ENCODE results near the gene CARMIL1. TPM values are rescaled to one million over a fixed set of nuclear protein-coding genes. Genes with fewer than 3 reads are reported as not detected.

The CARMIL1 gene
- total and polyA plus RNA-seq, 10 donors: 3.7 to 34.8 (median 9.3) TPM

DNA sequence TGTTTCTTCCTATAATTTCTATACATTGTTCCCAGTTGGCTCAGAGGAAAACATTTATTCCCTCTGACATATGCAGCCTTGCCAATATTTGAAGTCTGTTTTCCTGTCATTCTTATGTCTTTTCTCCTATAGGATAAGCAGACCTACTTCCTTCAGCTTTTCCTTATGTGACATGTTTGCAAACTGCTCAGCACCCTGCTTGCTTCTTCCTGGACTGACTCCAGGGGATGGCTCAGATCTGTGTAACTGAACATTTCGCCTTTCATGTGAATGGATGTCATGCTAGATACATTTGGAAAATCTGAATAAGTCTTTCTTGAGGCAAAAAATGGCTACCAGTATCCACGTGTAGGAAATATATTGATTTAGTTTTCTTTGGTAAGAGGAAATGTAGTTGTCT lies 113.2 kb downstream of the CARMIL1 start:
- peaks cover 0 to 26% (median 7%) of the 10 kb centered on the region in 6 donors for H3K4me1 ChIP-seq
- WGBS, 5 donors: 81 to 90% (median 88%) methylated on average over 2 of the region's 2 CpGs
- H3K27ac ChIP-seq: no peak overlapping the region
- H3K36me3 ChIP-seq: no peaks in the 10 kb centered on the region
- H3K9me3 ChIP-seq: no peaks in the 10 kb centered on the region
- no peak overlapping the region for H3K4me3 ChIP-seq
- intact Hi-C loops (cut with DNase I; ENCODE audit: low total_unique reads): no loop called here
- TF ChIP-seq, protein P1, sequence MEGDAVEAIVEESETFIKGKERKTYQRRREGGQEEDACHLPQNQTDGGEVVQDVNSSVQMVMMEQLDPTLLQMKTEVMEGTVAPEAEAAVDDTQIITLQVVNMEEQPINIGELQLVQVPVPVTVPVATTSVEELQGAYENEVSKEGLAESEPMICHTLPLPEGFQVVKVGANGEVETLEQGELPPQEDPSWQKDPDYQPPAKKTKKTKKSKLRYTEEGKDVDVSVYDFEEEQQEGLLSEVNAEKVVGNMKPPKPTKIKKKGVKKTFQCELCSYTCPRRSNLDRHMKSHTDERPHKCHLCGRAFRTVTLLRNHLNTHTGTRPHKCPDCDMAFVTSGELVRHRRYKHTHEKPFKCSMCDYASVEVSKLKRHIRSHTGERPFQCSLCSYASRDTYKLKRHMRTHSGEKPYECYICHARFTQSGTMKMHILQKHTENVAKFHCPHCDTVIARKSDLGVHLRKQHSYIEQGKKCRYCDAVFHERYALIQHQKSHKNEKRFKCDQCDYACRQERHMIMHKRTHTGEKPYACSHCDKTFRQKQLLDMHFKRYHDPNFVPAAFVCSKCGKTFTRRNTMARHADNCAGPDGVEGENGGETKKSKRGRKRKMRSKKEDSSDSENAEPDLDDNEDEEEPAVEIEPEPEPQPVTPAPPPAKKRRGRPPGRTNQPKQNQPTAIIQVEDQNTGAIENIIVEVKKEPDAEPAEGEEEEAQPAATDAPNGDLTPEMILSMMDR (IDR thresholded peaks at IDR 0.05 in 8 of 11, conservative IDR thresholded peaks at IDR 0.05 in 3 of 11): no peak
- TF ChIP-seq POLR2A (IDR thresholded peaks at IDR 0.05) (no peak), POLR2AphosphoS5 (IDR thresholded peaks at IDR 0.05) (no peak)
- no peaks in the 10 kb centered on the region for H3K27me3 ChIP-seq (replicated peaks in 1 of 7)
- DNase-seq: no peak

DNA sequence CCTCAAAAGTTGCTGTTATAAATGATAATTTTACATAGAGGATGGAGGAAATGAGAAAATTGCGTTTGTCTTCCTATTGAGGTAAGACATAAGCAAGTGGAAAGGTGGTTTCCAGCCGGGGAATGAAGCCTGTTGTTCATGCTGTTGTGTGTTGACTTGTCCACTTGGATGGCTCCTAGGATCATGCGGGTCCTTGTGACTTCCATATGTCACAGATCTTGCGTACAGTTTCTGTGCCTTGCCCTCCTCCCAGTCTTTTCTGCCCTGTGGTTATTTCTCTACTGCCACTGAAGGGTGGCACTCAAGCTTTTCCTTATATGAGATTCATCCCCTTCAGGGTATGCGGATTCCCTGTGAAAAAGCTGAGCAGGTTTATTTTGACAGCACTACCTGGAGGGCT lies 116.6 kb downstream of the CARMIL1 start:
- H3K9me3 ChIP-seq: no peaks in the 10 kb centered on the region
- H3K27me3 ChIP-seq (replicated peaks in 1 of 7): no peaks in the 10 kb centered on the region
- TF ChIP-seq, protein P1 (IDR thresholded peaks at IDR 0.05 in 8 of 11, conservative IDR thresholded peaks at IDR 0.05 in 3 of 11): no peak
- TF ChIP-seq POLR2AphosphoS5 (IDR thresholded peaks at IDR 0.05) (no peak), POLR2A (IDR thresholded peaks at IDR 0.05) (no peak)
- H3K36me3 ChIP-seq: no peaks in the 10 kb centered on the region
- no peaks in the 10 kb centered on the region for H3K4me1 ChIP-seq
- intact Hi-C loops (cut with DNase I; ENCODE audit: low total_unique reads): no loop called here
- no peak overlapping the region for H3K4me3 ChIP-seq
- 66 to 95% (median 83%) methylated on average over 5 of the region's 5 CpGs for WGBS, 5 donors
- no peak for DNase-seq
- no peak overlapping the region for H3K27ac ChIP-seq

DNA sequence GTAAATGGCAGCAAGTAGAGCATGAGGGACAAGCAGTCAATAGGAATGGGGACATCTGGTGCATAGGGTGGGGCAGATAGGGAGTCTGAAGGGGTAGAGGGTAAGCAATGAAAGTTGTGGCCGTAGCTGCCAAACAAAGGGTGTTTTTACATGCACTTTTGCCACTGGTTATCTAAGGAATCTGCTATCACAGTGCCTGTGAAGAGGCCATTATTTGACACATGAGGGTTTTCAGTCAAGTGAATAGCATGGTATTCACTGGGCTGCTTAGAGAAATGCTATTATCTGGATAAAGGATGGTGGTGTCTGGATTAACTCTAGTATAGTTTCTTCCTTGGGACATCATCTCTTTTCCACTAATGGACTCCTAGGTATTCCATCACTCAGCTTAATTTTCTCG lies 118.2 kb downstream of the CARMIL1 start:
- no peak overlapping the region for H3K4me3 ChIP-seq
- TF ChIP-seq POLR2A (IDR thresholded peaks at IDR 0.05): no peak
- no peak for TF ChIP-seq POLR2AphosphoS5 (IDR thresholded peaks at IDR 0.05)
- TF ChIP-seq, protein P1 (IDR thresholded peaks at IDR 0.05 in 8 of 11, conservative IDR thresholded peaks at IDR 0.05 in 3 of 11): no peak
- no peak for DNase-seq
- H3K9me3 ChIP-seq: no peaks in the 10 kb centered on the region
- H3K27ac ChIP-seq: no peak overlapping the region
- no peaks in the 10 kb centered on the region for H3K27me3 ChIP-seq (replicated peaks in 1 of 7)
- 86 to 93% (median 92%) methylated on average over 2 of the region's 2 CpGs for WGBS, 5 donors
- peaks cover 0 to 7% (median 0%) of the 10 kb centered on the region in 6 donors for H3K4me1 ChIP-seq
- intact Hi-C loops (cut with DNase I; ENCODE audit: low total_unique reads): no loop called here
- no peaks in the 10 kb centered on the region for H3K36me3 ChIP-seq

DNA sequence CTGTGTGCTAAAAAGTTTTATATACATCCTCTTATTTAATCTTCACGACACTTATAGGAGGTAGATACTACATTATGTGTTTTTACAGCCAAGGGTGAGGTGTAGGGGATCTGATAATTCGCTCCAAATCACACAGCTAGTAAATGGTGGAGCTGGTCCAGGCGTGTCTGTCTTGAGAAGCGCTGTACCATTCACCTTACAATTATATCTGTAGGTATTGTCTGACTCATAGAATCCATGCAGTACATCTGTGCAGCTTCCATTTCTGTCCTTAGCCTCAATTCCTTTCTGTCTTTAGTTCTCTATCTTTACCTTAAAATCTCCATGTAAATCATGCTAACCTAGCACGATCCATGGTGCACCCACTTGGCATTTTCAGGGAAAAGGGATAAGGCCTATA lies 120.7 kb downstream of the CARMIL1 start:
- H3K4me1 ChIP-seq: peaks cover 0 to 24% (median 22%) of the 10 kb centered on the region in 6 donors
- H3K4me3 ChIP-seq: no peak overlapping the region
- H3K36me3 ChIP-seq: no peaks in the 10 kb centered on the region
- no peak overlapping the region for H3K27ac ChIP-seq
- H3K27me3 ChIP-seq (replicated peaks in 1 of 7): no peaks in the 10 kb centered on the region
- TF ChIP-seq, protein P1 (IDR thresholded peaks at IDR 0.05 in 8 of 11, conservative IDR thresholded peaks at IDR 0.05 in 3 of 11): no peak
- TF ChIP-seq POLR2A (IDR thresholded peaks at IDR 0.05) (no peak), POLR2AphosphoS5 (IDR thresholded peaks at IDR 0.05) (no peak)
- no peak for DNase-seq
- intact Hi-C loops (cut with DNase I; ENCODE audit: low total_unique reads): no loop called here
- WGBS, 5 donors: 87 to 96% (median 91%) methylated on average over 5 of the region's 5 CpGs
- H3K9me3 ChIP-seq: no peaks in the 10 kb centered on the region

Measured in spleen (tissue), 11 donors.